Lung (tissue), 12 donors: Measurements from ENCODE around the gene GLIS1. TPM values are rescaled to one million over a fixed set of nuclear protein-coding genes. Genes with fewer than 3 reads are reported as not detected.

ENCODE experiments used
- ATAC-seq: fragments of 200-7000 bp; cut with Tn5 transposase; one replicate; pipeline ENCODE4 v1.9.1; 2020; ENCODE audit warnings: moderate number of reproducible peaks; ENCODE audit not compliant: insufficient read depth, low FRiP score
- DNase-seq, 3 donors: peaks; one replicate each; pipeline ENCODE4 v3.0.0-alpha.2; 2013 to 2017
- H3K27ac ChIP-seq, 2 donors: one replicate each; pipeline ENCODE4 v1.5.1; 2013; ENCODE audit warnings: mild to moderate bottlenecking in 2 of 2, moderate library complexity in 2 of 2, control low read depth in 1 of 2, inconsistent platforms in 1 of 2, low read depth in 1 of 2, low read length in 1 of 2
- H3K27me3 ChIP-seq, 3 donors: one replicate each; pipeline ENCODE4 v1.5.1; 2013; ENCODE audit warnings: low read length in 2 of 3; ENCODE audit not compliant: control insufficient read depth in 3 of 3, insufficient read depth in 3 of 3
- H3K36me3 ChIP-seq, 4 donors: one replicate each; pipeline ENCODE4 v1.5.1; 2013; ENCODE audit warnings: low read length in 4 of 4, mild to moderate bottlenecking in 1 of 4, moderate library complexity in 1 of 4; ENCODE audit not compliant: control insufficient read depth in 4 of 4, insufficient read depth in 4 of 4
- H3K4me1 ChIP-seq, 5 donors: one replicate each; pipeline ENCODE4 v1.5.1; 2013; ENCODE audit warnings: low read length in 5 of 5, mild to moderate bottlenecking in 2 of 5, moderate library complexity in 1 of 5; ENCODE audit not compliant: control insufficient read depth in 5 of 5, insufficient read depth in 5 of 5
- H3K4me3 ChIP-seq: one replicate; pipeline ENCODE4 v1.5.1; 2013; ENCODE audit warnings: mild to moderate bottlenecking, control low read depth, moderate library complexity
- H3K9ac ChIP-seq, 2 donors: one replicate each; pipeline ENCODE4 v1.5.1; 2013; ENCODE audit warnings: low read length in 2 of 2, control low read depth in 1 of 2; ENCODE audit not compliant: insufficient read depth in 1 of 2
- H3K9me3 ChIP-seq, 4 donors: one replicate each; pipeline ENCODE4 v1.5.1; 2013; ENCODE audit warnings: low read length in 3 of 4, mild to moderate bottlenecking in 1 of 4, moderate library complexity in 1 of 4; ENCODE audit not compliant: control insufficient read depth in 4 of 4, insufficient read depth in 3 of 4
- WGBS, 2 donors: extraction: QIAGEN DNeasy Blood & Tissue Kit; methylation state at CpG; one replicate each; pipeline ENCODE4 v1.1.7; 2013; 5-methylcytosine and 5-hydroxymethylcytosine counted together
- polyA plus RNA-seq, 2 donors: library from polyadenylated mRNA; stranded (reverse); fragments of 200-250 nt; gene quantifications; one replicate each; pipeline ENCODE4 v1.2.1, GENCODE V29; 2013
- total RNA-seq, 2 donors: library from RNA; depleted of rRNA in 1 of 2; stranded (reverse); fragments of >200 nt in 1 of 2; gene quantifications; one replicate each; pipeline ENCODE4 v1.2.1, GENCODE V29; 2014 to 2021
- TF ChIP-seq, protein P1 (sequence below): IDR thresholded peaks from 2 replicates; pipeline ENCODE4 v1.5.1; 2012; ENCODE audit warnings: mild to moderate bottlenecking; ENCODE audit errors: control extremely low read depth, extremely low read depth
- donor health status: control.
- donor health status: control.
- donor health status: Bipolar disorder and iron deficiency.
- donor health status: healthy.
- donor health status: DM: yes; HTN: yes; CAD: no.

Gene GLIS1
- total and polyA plus RNA-seq, 4 donors, result 0.05 to 0.18 (median 0.17) TPM; not detected in 1

DNA sequence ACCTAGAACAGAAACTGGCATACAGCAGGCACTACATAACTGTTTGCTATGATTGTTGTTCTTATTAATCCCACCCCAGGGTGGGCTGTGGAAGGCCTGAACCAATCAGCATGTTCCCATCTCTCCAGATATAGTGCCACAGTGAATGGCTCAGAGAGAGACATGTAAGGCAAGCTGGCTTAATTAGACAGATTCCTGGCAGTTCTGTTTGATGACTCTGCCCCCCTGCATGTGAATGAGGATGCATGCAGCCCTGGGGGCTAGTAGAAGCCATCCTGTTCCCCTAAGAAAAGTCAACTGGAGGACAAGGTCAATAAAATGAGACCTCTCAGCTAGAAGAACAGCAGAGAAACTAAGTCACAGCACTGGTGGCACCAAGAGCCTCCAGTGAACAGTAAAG lies 130.3 kb downstream of the GLIS1 start:
- DNase-seq (no peak), ATAC-seq (no peak)
- no peaks in the 10 kb centered on the region for H3K4me1 ChIP-seq
- peaks cover 0 to 7% (median 3%) of the 10 kb centered on the region in 4 donors for H3K9me3 ChIP-seq
- no peak overlapping the region for H3K27ac ChIP-seq
- no peaks in the 10 kb centered on the region for H3K27me3 ChIP-seq
- TF ChIP-seq, protein P1, sequence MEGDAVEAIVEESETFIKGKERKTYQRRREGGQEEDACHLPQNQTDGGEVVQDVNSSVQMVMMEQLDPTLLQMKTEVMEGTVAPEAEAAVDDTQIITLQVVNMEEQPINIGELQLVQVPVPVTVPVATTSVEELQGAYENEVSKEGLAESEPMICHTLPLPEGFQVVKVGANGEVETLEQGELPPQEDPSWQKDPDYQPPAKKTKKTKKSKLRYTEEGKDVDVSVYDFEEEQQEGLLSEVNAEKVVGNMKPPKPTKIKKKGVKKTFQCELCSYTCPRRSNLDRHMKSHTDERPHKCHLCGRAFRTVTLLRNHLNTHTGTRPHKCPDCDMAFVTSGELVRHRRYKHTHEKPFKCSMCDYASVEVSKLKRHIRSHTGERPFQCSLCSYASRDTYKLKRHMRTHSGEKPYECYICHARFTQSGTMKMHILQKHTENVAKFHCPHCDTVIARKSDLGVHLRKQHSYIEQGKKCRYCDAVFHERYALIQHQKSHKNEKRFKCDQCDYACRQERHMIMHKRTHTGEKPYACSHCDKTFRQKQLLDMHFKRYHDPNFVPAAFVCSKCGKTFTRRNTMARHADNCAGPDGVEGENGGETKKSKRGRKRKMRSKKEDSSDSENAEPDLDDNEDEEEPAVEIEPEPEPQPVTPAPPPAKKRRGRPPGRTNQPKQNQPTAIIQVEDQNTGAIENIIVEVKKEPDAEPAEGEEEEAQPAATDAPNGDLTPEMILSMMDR, result no peak
- H3K4me3 ChIP-seq, result no peak overlapping the region
- no peak overlapping the region for H3K9ac ChIP-seq
- no peaks in the 10 kb centered on the region for H3K36me3 ChIP-seq

DNA sequence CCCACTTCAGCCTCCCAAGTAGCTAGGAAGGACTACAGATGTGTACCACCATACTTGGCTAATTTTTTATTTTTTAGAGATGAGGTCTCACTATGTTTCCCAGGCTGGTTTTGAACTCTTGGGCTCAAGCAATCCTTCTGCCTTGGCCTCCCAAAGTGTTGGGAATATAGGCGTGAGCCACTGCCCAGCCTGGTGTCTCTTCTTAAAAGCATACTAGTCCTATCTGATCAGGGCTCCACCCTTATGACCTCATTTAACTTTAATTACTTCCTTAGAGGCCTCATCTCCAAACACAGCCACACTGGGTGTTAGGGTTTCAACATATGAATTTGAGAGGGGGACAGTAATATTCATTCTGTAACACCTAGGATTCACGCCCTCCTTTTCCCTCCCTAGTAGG lies 130.9 kb downstream of the GLIS1 start:
- peaks cover 0 to 7% (median 3%) of the 10 kb centered on the region in 4 donors for H3K9me3 ChIP-seq
- no peaks in the 10 kb centered on the region for H3K27me3 ChIP-seq
- no peak overlapping the region for H3K9ac ChIP-seq
- ATAC-seq, result no peak
- 89 to 90% methylated on average over 2 of the region's 2 CpGs for whole genome bisulfite sequencing, 2 donors
- H3K36me3 ChIP-seq, result no peaks in the 10 kb centered on the region
- TF ChIP-seq, protein P1, result no peak
- no peak overlapping the region for H3K27ac ChIP-seq
- no peak overlapping the region for H3K4me3 ChIP-seq
- H3K4me1 ChIP-seq, result no peaks in the 10 kb centered on the region
- DNase-seq, result no peak

DNA sequence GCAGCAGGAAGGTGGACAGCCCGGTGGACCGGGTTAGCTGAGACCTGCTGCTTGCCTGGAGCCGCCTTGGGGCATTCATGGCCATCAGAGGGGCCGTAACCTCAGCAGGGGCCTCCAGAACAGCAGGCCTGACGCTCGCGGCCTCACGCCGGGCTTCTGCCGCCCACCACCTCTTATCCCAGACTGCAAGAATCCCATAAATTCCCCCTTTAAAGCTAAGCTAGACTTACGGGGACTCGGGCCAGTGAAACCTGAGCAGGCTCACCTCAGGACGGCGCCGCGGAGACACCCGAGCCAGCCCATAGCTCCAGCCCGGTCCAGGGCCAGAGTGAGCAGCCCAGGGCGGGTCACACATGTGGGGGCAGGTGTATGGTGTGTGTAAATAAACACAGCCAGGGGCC lies 132.3 kb downstream of the GLIS1 start:
- Histone ChIP-seq H3K4me1 (no peaks in the 10 kb centered on the region), H3K4me3 (no peak overlapping the region), H3K9ac (no peak overlapping the region), H3K27me3 (no peaks in the 10 kb centered on the region), H3K36me3 (no peaks in the 10 kb centered on the region), H3K27ac (no peak overlapping the region), H3K9me3 (peaks cover 0 to 4% (median 3%) of the 10 kb centered on the region in 4 donors)
- DNase-seq, result no peak
- ATAC-seq, result no peak
- TF ChIP-seq, protein P1, result no peak
- WGBS, 2 donors, result 72 to 82% methylated on average over 19 of the region's 19 CpGs

DNA sequence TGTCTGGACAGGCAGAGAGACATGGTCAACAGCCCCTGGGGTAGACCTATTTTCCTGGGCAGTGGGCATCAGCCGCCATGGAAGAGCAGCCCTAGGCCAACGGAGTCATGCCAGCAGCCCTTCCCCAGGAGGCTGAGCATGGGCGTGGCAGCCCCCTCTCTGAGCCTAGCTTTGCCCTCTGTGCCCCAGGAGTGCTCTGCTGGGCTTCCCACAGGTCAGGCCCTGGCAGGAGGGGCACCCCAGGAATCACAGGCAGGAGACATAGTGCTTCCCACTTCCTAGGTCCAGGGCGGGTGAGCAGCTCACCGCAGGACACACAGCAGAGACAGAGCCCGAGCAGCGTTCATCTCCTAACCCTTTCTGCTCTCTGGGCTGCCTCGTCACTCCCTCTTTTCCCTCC lies 132.8 kb downstream of the GLIS1 start:
- 85 to 97% methylated on average over 8 of the region's 8 CpGs for WGBS, 2 donors
- TF ChIP-seq, protein P1, result no peak
- Histone ChIP-seq H3K36me3 (no peaks in the 10 kb centered on the region), H3K9me3 (peaks cover 0 to 4% (median 2%) of the 10 kb centered on the region in 4 donors), H3K27me3 (no peaks in the 10 kb centered on the region), H3K4me3 (no peak overlapping the region), H3K9ac (no peak overlapping the region), H3K27ac (no peak overlapping the region), H3K4me1 (no peaks in the 10 kb centered on the region)
- ATAC-seq, result no peak
- DNase-seq, result no peak
